CD14-positive monocyte (primary cell): Measurements from ENCODE around the gene PSKH1. TPM values are rescaled to one million over a fixed set of nuclear protein-coding genes. Genes with fewer than 3 reads are reported as not detected.
A peak's percentile ranks its signal among the peaks of the same experiment; 100 is the strongest.

Experiments
- DNase-seq, 3 donors: peaks; one replicate each; pipeline ENCODE4 v3.0.0-alpha.2; 2011 to 2022
- H2AFZ ChIP-seq: 2 replicates; pipeline ENCODE4 v1.6.0; 2012; ENCODE audit warnings: mild to moderate bottlenecking, low read depth, low read length, inconsistent platforms; ENCODE audit not compliant: insufficient read depth, poor library complexity, severe bottlenecking
- H3K27ac ChIP-seq, 2 donors: 1 replicate in 1 of 2; 2 replicates in 1 of 2; pipeline ENCODE4 v1.5.1; 2012 to 2013; ENCODE audit warnings: low read length in 2 of 2, control low read depth in 1 of 2, inconsistent platforms in 1 of 2, low read depth in 1 of 2, mild to moderate bottlenecking in 1 of 2
- H3K27me3 ChIP-seq, 2 donors: one replicate each; pipeline versions ENCODE4 v1.6.0 to v1.6.1; 2011 to 2013; ENCODE audit warnings: low read length in 2 of 2; ENCODE audit not compliant: control insufficient read depth in 2 of 2, insufficient read depth in 2 of 2
- H3K36me3 ChIP-seq, 2 donors: replicated peaks in 1 of 2; 1 replicate in 1 of 2; 2 replicates in 1 of 2; pipeline versions ENCODE4 v1.5.1 to v1.6.1; 2012 to 2013; ENCODE audit warnings: low read length in 2 of 2, control low read depth in 1 of 2, inconsistent platforms in 1 of 2, mild to moderate bottlenecking in 1 of 2; ENCODE audit not compliant: insufficient read depth in 2 of 2, control insufficient read depth in 1 of 2
- H3K4me1 ChIP-seq, 2 donors: 1 replicate in 1 of 2; 2 replicates in 1 of 2; pipeline versions ENCODE4 v1.5.1 to v1.6.1; 2012 to 2013; ENCODE audit warnings: low read length in 2 of 2, control low read depth in 1 of 2, inconsistent platforms in 1 of 2, mild to moderate bottlenecking in 1 of 2, moderate library complexity in 1 of 2; ENCODE audit not compliant: insufficient read depth in 2 of 2, control insufficient read depth in 1 of 2
- H3K4me2 ChIP-seq: replicated peaks from 2 replicates; pipeline ENCODE3; 2012; ENCODE audit warnings: low read length, moderate library complexity, mild to moderate bottlenecking; ENCODE audit not compliant: poor library complexity, severe bottlenecking; ENCODE audit errors: extremely low read depth
- H3K4me3 ChIP-seq, 3 experiments: fragments of 200-600 bp in 1 of 3; sonication (generic) in 1 of 3; replicated peaks in 1 of 3; 1 replicate in 2 of 3; 2 replicates in 1 of 3; pipeline ENCODE4 v1.5.1; 2011 to 2013; ENCODE audit warnings: low read length in 3 of 3, mild to moderate bottlenecking in 3 of 3, control low read depth in 2 of 3, low read depth in 2 of 3, inconsistent platforms in 1 of 3, moderate library complexity in 1 of 3
- H3K79me2 ChIP-seq: 2 replicates; pipeline ENCODE4 v1.6.0; 2012; ENCODE audit warnings: mild to moderate bottlenecking, control low read depth, inconsistent platforms, low read length, moderate library complexity; ENCODE audit not compliant: insufficient read depth
- H3K9ac ChIP-seq: 2 replicates; pipeline ENCODE4 v1.6.0; 2017; ENCODE audit warnings: low read length, mild to moderate bottlenecking; ENCODE audit not compliant: insufficient read depth, poor library complexity, severe bottlenecking
- H3K9me3 ChIP-seq, 2 donors: replicated peaks in 1 of 2; 1 replicate in 1 of 2; 2 replicates in 1 of 2; pipeline versions ENCODE4 v1.5.1 to v1.6.1; 2012 to 2013; ENCODE audit warnings: low read length in 2 of 2, control low read depth in 1 of 2; ENCODE audit not compliant: control insufficient read depth in 1 of 2, insufficient read depth in 1 of 2
- H4K20me1 ChIP-seq: 2 replicates; pipeline ENCODE4 v1.6.0; 2012; ENCODE audit warnings: mild to moderate bottlenecking, low read length, control low read depth, moderate library complexity; ENCODE audit not compliant: insufficient read depth
- H3K27ac Mint-ChIP-seq, 7 donors: one replicate each; pipeline ENCODE4 v1.8.0; 2020; ENCODE audit warnings: mild to moderate bottlenecking in 7 of 7, mixed read lengths in 7 of 7, moderate library complexity in 6 of 7, inconsistent platforms in 2 of 7
- H3K27me3 Mint-ChIP-seq, 3 donors: one replicate each; pipeline ENCODE4 v1.8.0; 2021 to 2022; ENCODE audit warnings: low read depth in 3 of 3, mild to moderate bottlenecking in 3 of 3, mixed read lengths in 3 of 3, moderate library complexity in 3 of 3, inconsistent platforms in 1 of 3
- H3K36me3 Mint-ChIP-seq, 2 donors: one replicate each; pipeline ENCODE4 v1.8.0; 2020; ENCODE audit warnings: mixed read lengths in 2 of 2, inconsistent platforms in 1 of 2, mild to moderate bottlenecking in 1 of 2
- H3K4me1 Mint-ChIP-seq: one replicate; pipeline ENCODE4 v1.8.0; 2020; ENCODE audit warnings: mild to moderate bottlenecking, mixed read lengths
- H3K4me3 Mint-ChIP-seq, 2 donors: one replicate each; pipeline ENCODE4 v1.8.0; 2020; ENCODE audit warnings: mild to moderate bottlenecking in 2 of 2, mixed read lengths in 2 of 2, moderate library complexity in 1 of 2
- H3K9me3 Mint-ChIP-seq, 7 donors: one replicate each; pipeline ENCODE4 v1.8.0; 2020 to 2022; ENCODE audit warnings: mixed read lengths in 7 of 7, mild to moderate bottlenecking in 6 of 7, moderate library complexity in 6 of 7, inconsistent platforms in 2 of 7
- WGBS: methylation state at CpG from one replicate; pipeline ENCODE4 v1.1.5; 2013; ENCODE audit warnings: missing lambda C conversion rate; ENCODE audit not compliant: insufficient coverage; 5-methylcytosine and 5-hydroxymethylcytosine counted together
- intact Hi-C, 2 donors: fragments of 100-400 bp; cut with micrococcal nuclease; formaldehyde crosslinking; loops; one replicate each; pipeline versions ENCODE4 v1.15.0 to v1.15.1; 2023
- polyA plus RNA-seq, 3 donors: library from polyadenylated mRNA; depleted of rRNA in 1 of 3; unstranded in 2 of 3; stranded (reverse) in 1 of 3; fragments of 300-500 nt in 2 of 3; fragments of >200 nt in 1 of 3; fragmentation: Illumina TruSeq in 2 of 3; gene quantifications; 1 replicate in 2 of 3; 2 replicates in 1 of 3; pipeline ENCODE4 v1.2.3, GENCODE V29; 2012 to 2021
- TF ChIP-seq, protein P1 (sequence below): fragments of 200-600 bp; IDR thresholded peaks from one replicate; pipeline ENCODE4 v1.8.0; 2022; ENCODE audit warnings: antibody characterized with exemption, mild to moderate bottlenecking

The PSKH1 gene
- polyA plus RNA-seq, 3 donors, result 11.0 to 19.7 (median 16.8) TPM

DNA sequence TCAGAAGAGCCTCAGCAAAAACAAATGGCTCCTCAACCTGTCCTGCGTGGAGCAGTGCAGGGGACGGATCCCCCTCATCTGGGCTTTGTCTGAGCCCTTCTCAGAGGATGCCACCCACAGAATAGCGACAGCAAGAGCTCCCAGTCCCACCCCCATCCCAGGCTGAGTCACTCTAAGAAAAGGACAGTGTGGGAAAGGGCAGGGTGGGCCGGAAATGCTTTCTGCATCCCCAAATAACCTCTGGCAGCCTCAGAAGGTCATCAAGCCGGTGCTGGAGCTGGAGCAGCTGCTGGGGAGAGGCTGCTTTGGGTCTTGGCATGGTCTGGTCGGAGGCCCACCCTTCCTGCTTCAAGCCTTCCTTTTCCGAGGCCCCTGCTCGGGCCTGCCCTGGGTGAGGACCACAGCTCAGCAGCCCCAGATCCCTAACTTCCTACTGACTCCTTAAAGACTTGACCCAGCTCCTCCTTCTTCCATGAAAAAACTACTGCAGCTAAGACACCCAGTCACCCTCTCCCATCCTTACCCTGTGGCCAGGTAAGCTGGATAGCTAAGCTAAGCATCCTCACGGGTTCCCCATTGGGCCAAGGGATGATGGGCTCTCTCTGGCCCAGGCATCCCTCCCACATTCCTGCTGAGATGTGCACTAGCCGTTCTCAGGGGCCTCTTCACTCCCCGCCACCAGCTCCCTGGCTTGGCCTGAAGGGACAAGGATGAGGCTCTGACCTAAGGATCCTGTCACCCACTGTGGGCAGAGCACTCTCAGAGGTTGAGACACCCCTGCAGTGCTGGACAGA is 66.7 kb downstream of the PSKH1 start:
- peaks cover 0 to 2% (median 0%) of the 10 kb centered on the region in 3 donors for H3K27me3 Mint-ChIP-seq
- DNase-seq, result no peak
- no peak overlapping the region for H3K4me3 Mint-ChIP-seq
- Histone ChIP-seq H3K4me2 (no peak overlapping the region), H3K27me3 (no peaks in the 10 kb centered on the region), H3K4me1 (no peaks in the 10 kb centered on the region), H2AFZ (no peak overlapping the region), H4K20me1 (peaks cover 16% of the 10 kb centered on the region), H3K36me3 (peaks cover 48 to 78% of the 10 kb centered on the region in 2 donors), H3K79me2 (peaks cover 8% of the 10 kb centered on the region), H3K4me3 (no peak overlapping the region), H3K9ac (no peak overlapping the region), H3K9me3 (no peaks in the 10 kb centered on the region), H3K27ac (no peak overlapping the region)
- no peak overlapping the region for H3K27ac Mint-ChIP-seq
- no peaks in the 10 kb centered on the region for H3K4me1 Mint-ChIP-seq
- peaks cover 62 to 73% of the 10 kb centered on the region in 2 donors for H3K36me3 Mint-ChIP-seq
- TF ChIP-seq, protein P1, sequence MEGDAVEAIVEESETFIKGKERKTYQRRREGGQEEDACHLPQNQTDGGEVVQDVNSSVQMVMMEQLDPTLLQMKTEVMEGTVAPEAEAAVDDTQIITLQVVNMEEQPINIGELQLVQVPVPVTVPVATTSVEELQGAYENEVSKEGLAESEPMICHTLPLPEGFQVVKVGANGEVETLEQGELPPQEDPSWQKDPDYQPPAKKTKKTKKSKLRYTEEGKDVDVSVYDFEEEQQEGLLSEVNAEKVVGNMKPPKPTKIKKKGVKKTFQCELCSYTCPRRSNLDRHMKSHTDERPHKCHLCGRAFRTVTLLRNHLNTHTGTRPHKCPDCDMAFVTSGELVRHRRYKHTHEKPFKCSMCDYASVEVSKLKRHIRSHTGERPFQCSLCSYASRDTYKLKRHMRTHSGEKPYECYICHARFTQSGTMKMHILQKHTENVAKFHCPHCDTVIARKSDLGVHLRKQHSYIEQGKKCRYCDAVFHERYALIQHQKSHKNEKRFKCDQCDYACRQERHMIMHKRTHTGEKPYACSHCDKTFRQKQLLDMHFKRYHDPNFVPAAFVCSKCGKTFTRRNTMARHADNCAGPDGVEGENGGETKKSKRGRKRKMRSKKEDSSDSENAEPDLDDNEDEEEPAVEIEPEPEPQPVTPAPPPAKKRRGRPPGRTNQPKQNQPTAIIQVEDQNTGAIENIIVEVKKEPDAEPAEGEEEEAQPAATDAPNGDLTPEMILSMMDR, result no peak
- no peaks in the 10 kb centered on the region for H3K9me3 Mint-ChIP-seq
- 98% methylated on average over 5 of the region's 11 CpGs for WGBS
- intact Hi-C loops, result no loop called here

DNA sequence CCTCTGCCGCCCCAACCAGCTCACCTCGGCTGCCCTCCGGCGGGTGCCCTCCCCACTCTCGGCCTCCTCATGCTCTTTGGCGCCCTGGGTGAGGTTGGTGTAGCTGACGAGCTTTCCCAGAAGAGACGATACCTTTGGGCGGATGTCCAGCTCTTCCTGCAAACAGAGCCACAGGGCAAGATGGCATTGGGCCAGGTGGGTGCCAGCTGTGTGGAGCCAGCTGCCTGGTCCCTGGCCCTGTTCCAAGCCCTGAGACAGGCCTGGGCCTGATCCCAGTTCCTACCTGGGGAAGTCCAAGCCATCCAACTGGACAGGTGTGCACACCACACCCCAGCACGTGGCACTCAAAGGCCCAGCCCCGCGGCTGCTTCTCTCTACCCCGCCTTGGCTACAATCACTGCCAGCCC is 68.5 kb downstream of the PSKH1 start:
- Mint-ChIP-seq H3K27ac (peak overlapping the region in 1 of 7 donors; percentile 68), H3K9me3 (no peaks in the 10 kb centered on the region), H3K4me3 (no peak overlapping the region), H3K27me3 (peaks cover 0 to 2% (median 0%) of the 10 kb centered on the region in 3 donors), H3K36me3 (peaks cover 59 to 66% of the 10 kb centered on the region in 2 donors), H3K4me1 (peaks cover 7% of the 10 kb centered on the region)
- Histone ChIP-seq H3K9ac (no peak overlapping the region), H3K9me3 (no peaks in the 10 kb centered on the region), H3K27ac (no peak overlapping the region), H2AFZ (no peak overlapping the region), H4K20me1 (peaks cover 35% of the 10 kb centered on the region), H3K79me2 (peaks cover 12% of the 10 kb centered on the region), H3K4me3 (no peak overlapping the region), H3K27me3 (no peaks in the 10 kb centered on the region), H3K4me1 (peaks cover 2 to 5% of the 10 kb centered on the region in 2 donors), H3K36me3 (peaks cover 48 to 67% of the 10 kb centered on the region in 2 donors), H3K4me2 (no peak overlapping the region)
- WGBS, result 96% methylated on average over 9 of the region's 13 CpGs
- intact Hi-C loops, result no loop called here
- DNase-seq, result no peak
- TF ChIP-seq, protein P1, result no peak
